HCT116 (cell line): ENCODE measurements around the gene GALNT15. TPM values are rescaled to one million over a fixed set of nuclear protein-coding genes. Genes with fewer than 3 reads are reported as not detected.

Source experiments
- ATAC-seq: fragments of 200-7000 bp; cut with Tn5 transposase; 2 replicates; pipeline ENCODE4 v1.9.1; 2020; ENCODE audit warnings: mild to moderate bottlenecking, moderate library complexity
- BruUV-seq: library from RNA; stranded (reverse); fragments of 400-500 nt; replicated peaks from 2 replicates; lab custom pipeline; 2021; lab: Mats Ljungman, UMichigan
- CTCF ChIA-PET: fragments of 300-600 bp; sonication (Branson Sonifier 250); formaldehyde crosslinking; loops from one replicate; lab custom pipeline; 2021; ENCODE audit warnings: antibody characterized with exemption; lab: Charles Lee
- POLR2A ChIA-PET: fragments of 300-600, 350-600 bp; sonication (Branson Sonifier 250); formaldehyde crosslinking; loops from one replicate; lab custom pipeline; 2021; ENCODE audit warnings: antibody characterized with exemption; lab: Charles Lee
- RAD21 ChIA-PET, 2 experiments: fragments of 300-600 bp; sonication (Branson Sonifier 250); formaldehyde crosslinking; loops; one replicate each; lab custom pipeline; 2023; ENCODE audit warnings: low total read pairs in 2 of 2; ENCODE audit not compliant: uncharacterized antibody in 2 of 2, unreplicated experiment in 2 of 2, low non-redundant PET in 1 of 2; lab: Charles Lee
- DNase-seq: peaks from one replicate; pipeline ENCODE4 v3.0.0-alpha.2; 2010; ENCODE audit warnings: low read depth, low spot score
- H2AFZ ChIP-seq: fragments of 200-600 bp; shearing (Covaris generic), sonication (generic); 2 replicates; pipeline ENCODE4 v1.6.1; 2017; ENCODE audit warnings: low read depth, mixed run types, mixed read lengths, antibody characterized with exemption, low read length; ENCODE audit not compliant: poor library complexity, severe bottlenecking
- H3K27ac ChIP-seq: 2 replicates; pipeline ENCODE4 v1.5.1; 2012; ENCODE audit warnings: low read depth, low read length
- H3K27me3 ChIP-seq: fragments of 200-600 bp; sonication (generic); 2 replicates; pipeline ENCODE4 v1.6.1; 2016; ENCODE audit warnings: mixed run types, low read length, mixed read lengths; ENCODE audit not compliant: insufficient read depth
- H3K36me3 ChIP-seq, 2 experiments: fragments of 200-500 bp in 1 of 2; fragments of 200-600 bp in 1 of 2; sonication (Bioruptor generic) in 1 of 2; sonication (generic) in 1 of 2; 2 replicates each; pipeline versions ENCODE4 v1.5.1 to v1.6.1; 2014 to 2016; ENCODE audit warnings: low read length in 2 of 2, inconsistent platforms in 1 of 2, mixed read lengths in 1 of 2, mixed run types in 1 of 2; ENCODE audit not compliant: insufficient read depth in 2 of 2, control insufficient read depth in 1 of 2
- H3K4me1 ChIP-seq, 2 experiments: fragments of 200-600 bp in 1 of 2; sonication (generic) in 1 of 2; 2 replicates each; pipeline versions ENCODE4 v1.5.1 to v1.6.1; 2012 to 2017; ENCODE audit warnings: low read length in 2 of 2, inconsistent platforms in 1 of 2, mild to moderate bottlenecking in 1 of 2, mixed read lengths in 1 of 2, mixed run types in 1 of 2, moderate library complexity in 1 of 2; ENCODE audit not compliant: insufficient read depth in 2 of 2, control insufficient read depth in 1 of 2
- H3K4me2 ChIP-seq: fragments of 200-600 bp; sonication (generic); 2 replicates; pipeline ENCODE4 v1.6.1; 2017; ENCODE audit warnings: mixed run types, low read length, mixed read lengths
- H3K4me3 ChIP-seq, 2 experiments: fragments of 200-600 bp in 1 of 2; sonication (generic) in 1 of 2; replicated peaks in 1 of 2; 2 replicates each; pipeline ENCODE4 v1.5.1; 2011 to 2016; ENCODE audit warnings: low read length in 2 of 2, control low read depth in 1 of 2, low read depth in 1 of 2, mild to moderate bottlenecking in 1 of 2, mixed read lengths in 1 of 2, mixed run types in 1 of 2
- H3K79me2 ChIP-seq: fragments of 200-600 bp; sonication (generic); 2 replicates; pipeline ENCODE4 v1.6.1; 2017; ENCODE audit warnings: mild to moderate bottlenecking, mixed run types, low read length, moderate library complexity, mixed read lengths; ENCODE audit not compliant: insufficient read depth
- H3K9ac ChIP-seq: fragments of 200-600 bp; sonication (generic); 2 replicates; pipeline ENCODE4 v1.6.1; 2016; ENCODE audit warnings: low read length, mixed read lengths
- H3K9me2 ChIP-seq: fragments of 200-600 bp; sonication (generic), shearing (Covaris generic); 2 replicates; pipeline ENCODE4 v1.6.1; 2017; ENCODE audit warnings: mixed run types, mild to moderate bottlenecking, moderate library complexity; ENCODE audit not compliant: insufficient read depth
- H3K9me3 ChIP-seq, 2 experiments: fragments of 200-500 bp in 1 of 2; fragments of 200-600 bp in 1 of 2; sonication (Bioruptor generic) in 1 of 2; sonication (generic) in 1 of 2; 2 replicates each; pipeline ENCODE4 v1.6.1; 2014 to 2017; ENCODE audit warnings: low read length in 2 of 2, mixed read lengths in 2 of 2, inconsistent platforms in 1 of 2, low read depth in 1 of 2, mild to moderate bottlenecking in 1 of 2, mixed run types in 1 of 2, moderate library complexity in 1 of 2; ENCODE audit not compliant: control insufficient read depth in 1 of 2, insufficient read depth in 1 of 2
- H4K20me1 ChIP-seq: fragments of 200-600 bp; sonication (generic), shearing (Covaris generic); 2 replicates; pipeline ENCODE4 v1.6.1; 2017; ENCODE audit warnings: mixed run types, mild to moderate bottlenecking, moderate library complexity; ENCODE audit not compliant: insufficient read depth
- ATF3 ChIP-seq: IDR thresholded peaks from 2 replicates; pipeline ENCODE4 v1.6.1; 2012
- CTCF ChIP-seq, 3 experiments: fragments of 200-600 bp in 1 of 3; sonication (generic) in 1 of 3; IDR thresholded peaks in 2 of 3; conservative IDR thresholded peaks in 1 of 3; 2 replicates each; pipeline ENCODE4 v1.5.1; 2012 to 2017; ENCODE audit warnings: low read depth in 2 of 3, low read length in 2 of 3, antibody characterized with exemption in 1 of 3, borderline replicate concordance in 1 of 3, control low read depth in 1 of 3, mild to moderate bottlenecking in 1 of 3, mixed read lengths in 1 of 3, mixed run types in 1 of 3, moderate library complexity in 1 of 3; ENCODE audit not compliant: insufficient read depth in 1 of 3
- EGR1 ChIP-seq: IDR thresholded peaks from 2 replicates; pipeline ENCODE4 v1.6.1; 2012; ENCODE audit warnings: low read depth
- SRF ChIP-seq: IDR thresholded peaks from 2 replicates; pipeline ENCODE4 v1.6.1; 2012; ENCODE audit warnings: low read depth
- YY1 ChIP-seq: IDR thresholded peaks from 2 replicates; pipeline ENCODE4 v1.6.1; 2011; ENCODE audit warnings: low read length, low read depth, moderate library complexity, mild to moderate bottlenecking; ENCODE audit not compliant: insufficient replicate concordance; ENCODE audit errors: extremely low read depth
- ZFX ChIP-seq: fragments of 450-650 bp; IDR thresholded peaks from 2 replicates; pipeline ENCODE4 v1.6.1; 2017
- intact Hi-C: fragments of 100-400 bp; cut with micrococcal nuclease; formaldehyde crosslinking; loops from 2 replicates; pipeline ENCODE4 v1.10.0; 2022
- total RNA-seq: library from RNA; stranded (reverse); gene quantifications from one replicate; pipeline ENCODE4 v1.2.1, GENCODE V29; 2021; ENCODE audit not compliant: unreplicated experiment

GALNT15 gene
- total RNA-seq, 1 experiment from 2014 or later = 0.05 TPM

GRCh38 chr3:16180737-16181134, 6.3 kb downstream of the GALNT15 start:
- no peaks in the 10 kb centered on the region for H3K9me2 ChIP-seq
- H3K27ac ChIP-seq = no peak overlapping the region
- H2AFZ ChIP-seq = no peak overlapping the region
- no peak overlapping the region for H3K4me3 ChIP-seq
- intact Hi-C loops = loop anchor here (10.0 kb wide), 1 partner anchor 976 kb away; the partner anchor contains the start of gene CAPN7
- H3K9ac ChIP-seq = no peak overlapping the region
- no peak for ATAC-seq
- no peaks in the 10 kb centered on the region for H3K36me3 ChIP-seq
- ChIA-PET POLR2A (no interaction called here), CTCF (interaction anchor here (3.9 kb wide), 1 partner anchor 131 kb away, joined by 65 read pairs; no protein-coding TSS in a partner anchor), RAD21 (no interaction called here)
- H4K20me1 ChIP-seq = no peaks in the 10 kb centered on the region
- H3K4me1 ChIP-seq = peaks cover 0 to 9% of the 10 kb centered on the region in 2 experiments; a peak in 1 of 4 replicates
- no peaks in the 10 kb centered on the region for H3K79me2 ChIP-seq
- H3K9me3 ChIP-seq = no peaks in the 10 kb centered on the region
- H3K4me2 ChIP-seq = no peak overlapping the region
- H3K27me3 ChIP-seq = no peaks in the 10 kb centered on the region
- no peak for TF ChIP-seq ZFX
- no peak for TF ChIP-seq YY1
- no peak for TF ChIP-seq SRF
- no peak for TF ChIP-seq ATF3
- no peak for TF ChIP-seq EGR1
- BruUV-seq = no TSS peak
- DNase-seq = no peak

DNA sequence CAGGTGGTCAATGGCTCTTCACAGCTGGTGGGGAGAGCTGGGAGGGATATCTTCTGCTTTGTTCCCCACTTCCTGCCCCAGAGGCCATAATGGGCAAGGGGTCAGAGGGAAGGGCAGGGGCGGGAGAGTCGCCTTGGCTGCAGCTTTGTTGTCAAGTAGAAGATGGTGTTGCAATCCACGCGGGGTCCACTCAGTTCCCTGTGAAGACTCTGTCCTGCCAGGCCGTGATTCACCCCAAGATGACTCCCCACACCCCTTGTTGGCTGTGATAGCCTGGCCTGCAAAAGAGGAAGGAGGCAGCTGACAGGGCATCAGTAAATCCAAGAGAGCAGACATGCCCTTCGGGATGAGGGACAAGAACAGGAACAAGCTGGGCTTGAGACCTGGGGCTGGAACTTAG, 6.9 kb downstream of the GALNT15 start:
- no peak overlapping the region for H3K4me3 ChIP-seq
- ChIA-PET POLR2A (no interaction called here), CTCF (interaction anchor here (3.9 kb wide), 1 partner anchor 131 kb away, joined by 65 read pairs; no protein-coding TSS in a partner anchor), RAD21 (no interaction called here)
- no peak for ATAC-seq
- H3K9me3 ChIP-seq = no peaks in the 10 kb centered on the region
- DNase-seq = no peak
- H3K27me3 ChIP-seq = no peaks in the 10 kb centered on the region
- TF ChIP-seq CTCF (IDR thresholded peaks at IDR 0.05 in 2 of 3, conservative IDR thresholded peaks at IDR 0.05 in 1 of 3; ENCODE audit: borderline replicate concordance in 1 of 3, insufficient read depth in 1 of 3, low read depth in 2 of 3, low read length in 2 of 3) = no peak
- no peaks in the 10 kb centered on the region for H3K79me2 ChIP-seq
- peaks cover 0 to 9% of the 10 kb centered on the region in 2 experiments; a peak in 1 of 4 replicates for H3K4me1 ChIP-seq
- H3K4me2 ChIP-seq = no peak overlapping the region
- H3K9ac ChIP-seq = no peak overlapping the region
- H3K36me3 ChIP-seq = no peaks in the 10 kb centered on the region
- BruUV-seq = no TSS peak
- H3K27ac ChIP-seq = no peak overlapping the region
- no peak overlapping the region for H2AFZ ChIP-seq
- H4K20me1 ChIP-seq = no peaks in the 10 kb centered on the region
- intact Hi-C loops = loop anchor here (10.0 kb wide), 1 partner anchor 977 kb away; the partner anchor contains the start of gene CAPN7
- H3K9me2 ChIP-seq = no peaks in the 10 kb centered on the region
